ENCODE results near the gene CLDN12.
"Not testable (repeated sequence)": the region's sequence is repeated elsewhere in the genome, so short reads cannot be mapped to it uniquely, and the experiment has no call there.

Gene CLDN12

GRCh38 chr7:90433221-90433620 lies 30.0 kb downstream of the CLDN12 start:
- no peak for DNase-seq (ENCODE audit: low read depth)

GRCh38 chr7:90445633-90446032 lies 42.4 kb downstream of the CLDN12 start:
- no peak for DNase-seq (ENCODE audit: low read depth)

GRCh38 chr7:90446137-90446899 lies 43.1 kb downstream of the CLDN12 start:
- DNase-seq (ENCODE audit: low read depth): no peak

- no peak for DNase-seq (ENCODE audit: low read depth)
Measured at GRCh38 chr7:90453259-90453891, 50.1 kb downstream of the CLDN12 start.

- no peak for DNase-seq (ENCODE audit: low read depth)
Measured at GRCh38 chr7:90453931-90454330, 50.7 kb downstream of the CLDN12 start.

GRCh38 chr7:90455163-90456030 lies 52.1 kb downstream of the CLDN12 start:
- DNase-seq (ENCODE audit: low read depth): no peak

- no peak for DNase-seq (ENCODE audit: low read depth)
Measured at GRCh38 chr7:90458104-90458503, 54.8 kb downstream of the CLDN12 start.

- no peak for DNase-seq (ENCODE audit: low read depth)
Measured at GRCh38 chr7:90459888-90460287, 56.6 kb downstream of the CLDN12 start.

GRCh38 chr7:90461219-90461618 lies 58.0 kb downstream of the CLDN12 start:
- no peak for DNase-seq (ENCODE audit: low read depth)

- not testable (repeated sequence) for DNase-seq (ENCODE audit: low read depth)
Measured at GRCh38 chr7:90463151-90463628, 59.9 kb downstream of the CLDN12 start.

All from activated T-cell treated with anti-CD3 and anti-CD28 coated beads for 48 hours (primary cell).